Large intestine (tissue), 3 donors: ENCODE results near the gene ARL8A. TPM values are rescaled to one million over a fixed set of nuclear protein-coding genes. Genes with fewer than 3 reads are reported as not detected.

Experiments used
- DNase-seq, 2 donors: peaks; one replicate each; pipeline versions ENCODE4 v3.0.0 to v3.0.0-alpha.2; 2013
- H3K27ac ChIP-seq: one replicate; pipeline ENCODE4 v1.5.1; 2013; ENCODE audit warnings: low read length
- H3K27me3 ChIP-seq: 2 replicates; pipeline ENCODE4 v1.6.1; 2013; ENCODE audit warnings: low read length; ENCODE audit not compliant: control insufficient read depth, insufficient read depth
- H3K36me3 ChIP-seq: 2 replicates; pipeline ENCODE4 v1.6.1; 2013; ENCODE audit warnings: low read length; ENCODE audit not compliant: control insufficient read depth, insufficient read depth
- H3K4me1 ChIP-seq: one replicate; pipeline ENCODE4 v1.6.1; 2013; ENCODE audit warnings: low read length; ENCODE audit not compliant: control insufficient read depth, insufficient read depth
- H3K4me3 ChIP-seq: one replicate; pipeline ENCODE4 v1.5.1; 2013; ENCODE audit warnings: low read length
- H3K9me3 ChIP-seq: one replicate; pipeline ENCODE4 v1.6.1; 2013; ENCODE audit warnings: mild to moderate bottlenecking, low read depth, low read length, moderate library complexity; ENCODE audit not compliant: control insufficient read depth
- WGBS: methylation state at CpG from one replicate; pipeline ENCODE4 v1.1.5; 2013; ENCODE audit warnings: low lambda C conversion rate; ENCODE audit not compliant: insufficient coverage; 5-methylcytosine and 5-hydroxymethylcytosine counted together
- polyA plus RNA-seq: library from polyadenylated mRNA; unstranded; fragments of 120-200 nt; gene quantifications from one replicate; pipeline ENCODE4 v1.2.1, GENCODE V29; 2013

Gene ARL8A
- polyA plus RNA-seq, 1 donor = 37.4 TPM

DNA sequence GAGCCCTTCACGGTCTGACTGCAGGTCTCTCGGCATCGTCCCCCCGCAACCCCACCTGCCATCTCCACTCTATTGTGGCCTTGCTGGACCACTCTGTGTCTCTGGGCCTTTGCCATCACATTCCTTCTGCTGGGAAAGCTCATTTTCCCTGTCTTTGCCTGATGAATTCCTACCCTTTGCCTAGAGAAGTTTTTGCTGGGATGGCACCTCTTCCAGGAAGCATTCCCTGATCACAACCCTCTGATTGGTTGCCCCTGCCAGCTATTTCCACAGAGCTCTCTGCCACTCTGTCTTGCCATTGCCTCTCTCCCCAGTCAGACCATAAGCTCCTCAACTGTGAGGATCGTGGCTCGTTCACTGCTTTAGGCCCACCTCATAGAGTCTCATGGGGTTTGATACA, 50.7 kb downstream of the ARL8A start:
- Histone ChIP-seq H3K27ac (no peak overlapping the region), H3K27me3 (no peaks in the 10 kb centered on the region), H3K36me3 (no peaks in the 10 kb centered on the region), H3K9me3 (no peaks in the 10 kb centered on the region), H3K4me1 (peaks cover under 1% of the 10 kb centered on the region), H3K4me3 (no peak overlapping the region)
- WGBS = no CpG with 5 or more reads among the region's 6 CpGs
- no peak for DNase-seq

DNA sequence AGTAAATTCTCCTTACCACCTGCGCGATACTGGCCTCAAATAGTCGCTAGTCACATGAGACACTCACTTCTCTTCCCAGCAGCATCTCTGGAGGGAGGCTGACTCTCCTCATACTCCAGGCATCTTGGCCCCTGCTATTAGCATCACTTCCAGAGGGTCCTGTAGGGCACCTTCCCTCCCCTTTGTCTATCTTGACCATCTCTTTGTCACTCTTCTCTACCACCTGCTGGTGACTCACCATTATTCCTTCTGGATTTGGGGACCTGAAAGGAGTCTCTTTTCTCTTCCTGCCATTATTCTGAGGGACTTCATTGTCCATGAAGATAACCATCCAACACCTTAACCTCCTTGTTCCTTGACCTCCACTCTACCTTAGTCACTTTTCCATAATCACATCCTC, 53.5 kb downstream of the ARL8A start:
- Histone ChIP-seq H3K27me3 (no peaks in the 10 kb centered on the region), H3K4me3 (no peak overlapping the region), H3K27ac (no peak overlapping the region), H3K4me1 (peaks cover 29% of the 10 kb centered on the region), H3K36me3 (no peaks in the 10 kb centered on the region), H3K9me3 (no peaks in the 10 kb centered on the region)
- no CpG with 5 or more reads among the region's 3 CpGs for WGBS
- DNase-seq = no peak

DNA sequence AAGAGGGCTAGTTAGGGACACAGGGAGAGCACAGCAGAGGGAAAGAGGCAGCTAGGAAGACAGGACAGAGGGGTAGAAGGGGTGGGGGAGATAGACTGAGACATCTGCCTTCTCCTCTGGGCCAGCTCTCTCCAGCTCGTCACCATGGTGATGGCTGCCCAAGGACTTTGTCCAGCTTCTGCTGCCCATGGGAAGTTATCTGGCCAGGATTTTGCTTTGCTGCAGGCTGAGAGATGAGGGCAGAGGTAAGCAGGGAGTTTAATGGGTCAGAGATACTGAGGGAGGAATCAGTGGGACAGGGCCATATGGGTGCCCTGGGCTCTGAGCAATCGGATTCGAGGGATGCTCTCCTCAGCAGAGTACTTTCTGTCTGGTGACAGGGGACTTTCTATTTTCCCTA, 56.3 kb downstream of the ARL8A start:
- Histone ChIP-seq H3K9me3 (no peaks in the 10 kb centered on the region), H3K27me3 (no peaks in the 10 kb centered on the region), H3K4me3 (no peak overlapping the region), H3K4me1 (peaks cover 49% of the 10 kb centered on the region), H3K27ac (peak overlapping the region; percentile 94), H3K36me3 (no peaks in the 10 kb centered on the region)
- WGBS = no CpG with 5 or more reads among the region's 3 CpGs
- DNase-seq = peak in 1 of 2 donors; percentile 62

DNA sequence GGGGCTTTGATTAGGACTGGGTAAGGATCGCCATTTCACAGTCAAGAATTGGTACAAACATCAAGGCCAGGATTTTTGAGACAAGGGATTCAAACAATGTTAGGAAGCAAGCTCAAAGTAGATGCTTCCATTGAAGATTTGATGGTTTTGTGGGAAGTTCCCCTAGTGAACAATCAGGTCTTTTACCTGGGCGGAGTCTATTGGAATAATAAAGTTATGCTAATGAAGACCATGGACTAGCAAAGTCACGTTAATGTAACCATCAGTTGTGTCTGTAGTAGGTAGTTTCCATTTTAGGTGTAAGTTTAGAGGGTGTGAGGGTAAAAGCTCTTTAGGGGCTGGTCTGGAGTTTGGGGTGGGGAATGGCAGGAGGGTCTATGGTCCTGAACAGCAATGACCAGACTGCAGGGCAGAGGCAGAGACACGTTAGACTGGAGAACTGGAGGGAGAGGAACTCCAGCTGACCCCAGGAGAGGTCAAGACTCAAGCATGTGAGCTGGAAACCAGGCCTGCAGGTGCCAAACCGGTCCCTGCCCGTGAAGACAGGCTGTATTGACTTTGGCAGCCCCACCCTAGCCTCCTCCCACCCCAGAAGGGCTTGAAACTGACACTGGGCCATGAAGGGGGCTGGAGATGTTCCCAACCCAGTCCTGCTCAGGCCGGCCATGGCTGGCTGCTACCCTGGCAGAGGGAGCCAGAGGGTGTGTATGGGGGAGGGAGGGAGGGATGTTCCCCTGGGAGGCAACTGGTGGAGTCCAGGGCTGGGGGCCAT, 57.8 kb downstream of the ARL8A start:
- H3K4me1 ChIP-seq = peaks cover 58% of the 10 kb centered on the region
- DNase-seq = peak in 1 of 2 donors; percentile 69
- H3K27me3 ChIP-seq = no peaks in the 10 kb centered on the region
- no CpG with 5 or more reads among the region's 7 CpGs for WGBS
- no peaks in the 10 kb centered on the region for H3K36me3 ChIP-seq
- H3K4me3 ChIP-seq = no peak overlapping the region
- peak overlapping the region; percentile 94 for H3K27ac ChIP-seq
- H3K9me3 ChIP-seq = no peaks in the 10 kb centered on the region

DNA sequence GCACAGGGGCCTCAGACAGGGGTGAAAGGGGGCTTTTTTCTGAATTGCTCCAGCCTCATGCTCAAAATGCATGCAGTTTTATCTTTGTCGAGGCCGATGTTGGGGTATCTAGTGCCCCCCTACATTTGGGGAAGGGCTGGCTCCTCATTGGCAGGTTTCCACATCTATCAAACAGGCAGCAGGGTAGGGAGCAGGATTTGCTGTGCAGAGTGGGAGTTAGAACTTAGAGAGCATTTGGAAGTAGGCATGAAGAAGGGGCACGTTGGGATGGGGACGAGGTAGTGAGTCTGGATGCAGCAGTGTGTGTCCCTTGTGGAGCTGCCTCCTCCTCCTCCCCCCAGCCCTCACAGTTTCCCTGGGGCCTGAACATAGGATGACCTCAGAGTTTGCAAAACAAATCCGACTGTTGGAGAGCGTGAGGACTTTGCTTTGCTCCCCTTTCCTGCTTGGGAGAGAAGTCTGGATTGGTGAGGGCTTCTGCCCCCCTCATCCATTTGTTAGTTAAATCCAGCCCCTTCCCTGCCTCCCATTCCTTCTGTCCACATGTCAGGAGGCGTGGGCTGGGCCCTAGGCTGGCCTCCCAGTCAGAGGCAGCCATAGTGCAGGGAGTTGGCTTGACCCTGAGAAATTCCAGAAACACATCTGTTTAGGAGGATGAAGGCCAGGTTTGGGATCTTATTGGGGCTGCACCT, 58.7 kb downstream of the ARL8A start:
- WGBS = no CpG with 5 or more reads among the region's 7 CpGs
- no peak overlapping the region for H3K4me3 ChIP-seq
- no peaks in the 10 kb centered on the region for H3K9me3 ChIP-seq
- no peaks in the 10 kb centered on the region for H3K36me3 ChIP-seq
- no peaks in the 10 kb centered on the region for H3K27me3 ChIP-seq
- H3K27ac ChIP-seq = peak overlapping the region; percentile 94
- peaks cover 68% of the 10 kb centered on the region for H3K4me1 ChIP-seq
- DNase-seq = peak; percentile 84 to 92

DNA sequence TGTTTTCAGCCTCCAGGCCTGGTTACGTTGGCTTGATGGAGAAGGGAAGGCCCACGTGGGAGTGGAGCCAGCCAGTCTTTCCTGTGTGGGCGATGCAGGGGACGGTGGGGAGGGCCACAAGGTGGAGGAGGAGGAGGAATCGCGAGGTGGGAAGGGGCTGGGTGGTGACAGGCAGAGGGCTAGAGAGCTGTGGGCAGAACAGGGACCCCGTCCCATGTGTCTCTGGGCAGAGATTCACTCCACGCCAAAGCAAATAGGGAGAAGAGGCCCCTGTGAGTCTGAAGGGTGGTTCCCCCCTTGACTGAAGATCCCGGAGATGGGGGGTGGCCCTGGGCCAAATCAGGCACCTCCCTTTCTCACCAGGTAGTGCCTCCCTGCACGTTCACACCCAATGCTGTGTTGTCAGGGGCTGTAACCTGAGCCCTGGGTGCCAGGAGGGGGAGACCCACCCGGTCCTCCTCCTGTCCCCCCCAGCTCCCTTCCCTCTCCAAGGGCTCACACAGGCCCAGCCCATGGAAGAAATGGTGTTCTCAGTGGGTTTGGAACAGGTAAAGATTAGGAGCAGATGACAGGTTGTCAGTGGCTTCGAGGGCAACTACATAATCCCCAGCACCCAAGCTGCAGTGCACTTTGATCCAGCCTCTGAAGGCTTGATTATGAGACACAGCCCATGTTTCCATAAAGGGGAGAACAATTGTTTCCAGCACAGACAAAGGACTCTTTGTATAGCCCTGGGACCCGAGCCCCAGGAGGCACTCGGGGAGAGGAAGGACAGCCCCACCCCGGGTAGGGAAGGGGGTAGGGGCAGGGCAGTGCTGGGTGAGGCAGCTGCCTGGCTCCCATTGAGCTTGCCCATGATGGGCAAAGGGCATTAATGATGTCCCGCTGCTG, 59.5 kb downstream of the ARL8A start:
- no peaks in the 10 kb centered on the region for H3K27me3 ChIP-seq
- H3K9me3 ChIP-seq = no peaks in the 10 kb centered on the region
- DNase-seq = peak; percentile 92 to 97
- H3K4me3 ChIP-seq = no peak overlapping the region
- no CpG with 5 or more reads among the region's 16 CpGs for WGBS
- H3K27ac ChIP-seq = peak overlapping the region; percentile 94
- H3K36me3 ChIP-seq = no peaks in the 10 kb centered on the region
- peaks cover 70% of the 10 kb centered on the region for H3K4me1 ChIP-seq

Other genes with a start within 250 kb of the ARL8A start
- gene LMOD1, start 198.2 kb downstream of the ARL8A start, polyA plus RNA-seq = 17.3 TPM
- gene TIMM17A, start 189.2 kb downstream of the ARL8A start, polyA plus RNA-seq = 41.6 TPM
- gene RNPEP, start 162.1 kb downstream of the ARL8A start, polyA plus RNA-seq = 55.9 TPM
- 594 TPM for gene ELF3, start 134.2 kb downstream of the ARL8A start, polyA plus RNA-seq
- gene GPR37L1, start 21.8 kb downstream of the ARL8A start, polyA plus RNA-seq = 0.10 TPM
- gene PTPN7, start 15.9 kb upstream of the ARL8A start, polyA plus RNA-seq = 4.4 TPM
- gene LGR6, start 49.1 kb upstream of the ARL8A start, polyA plus RNA-seq = 0.36 TPM
- 17.7 TPM for gene UBE2T, start 197.2 kb upstream of the ARL8A start, polyA plus RNA-seq
- 51.8 TPM for gene PPP1R12B, start 204.0 kb upstream of the ARL8A start, polyA plus RNA-seq